Measurements from ENCODE around the gene XYLT1.
A peak's percentile ranks its signal among the peaks of the same experiment; 100 is the strongest.

XYLT1 gene

GRCh38 chr16:17155485-17155884 lies 315.3 kb downstream of the XYLT1 start:
- no peak for DNase-seq (ENCODE audit: low read depth, low spot score)

GRCh38 chr16:17154981-17155380 lies 315.8 kb downstream of the XYLT1 start:
- DNase-seq (ENCODE audit: low read depth, low spot score) = no peak

GRCh38 chr16:17152311-17152710 lies 318.4 kb downstream of the XYLT1 start:
- no peak for DNase-seq (ENCODE audit: low read depth, low spot score)

- no peak for DNase-seq (ENCODE audit: low read depth, low spot score)
These were observed 319.4 kb downstream of the XYLT1 start for GRCh38 chr16:17151335-17151734.

GRCh38 chr16:17149904-17150483 lies 320.8 kb downstream of the XYLT1 start:
- DNase-seq (ENCODE audit: low read depth, low spot score) = peak; percentile 26

GRCh38 chr16:17147942-17148341 lies 322.8 kb downstream of the XYLT1 start:
- no peak for DNase-seq (ENCODE audit: low read depth, low spot score)

- no peak for DNase-seq (ENCODE audit: low read depth, low spot score)
These were observed 325.7 kb downstream of the XYLT1 start for GRCh38 chr16:17145029-17145428.

- DNase-seq (ENCODE audit: low read depth, low spot score) = no peak
These were observed 326.3 kb downstream of the XYLT1 start for GRCh38 chr16:17144431-17144830.

GRCh38 chr16:17143546-17144419 lies 327.0 kb downstream of the XYLT1 start:
- DNase-seq (ENCODE audit: low read depth, low spot score) = no peak

GRCh38 chr16:17138801-17139200 lies 332.0 kb downstream of the XYLT1 start:
- DNase-seq (ENCODE audit: low read depth, low spot score) = peak; percentile 35

GRCh38 chr16:17135439-17135838 lies 335.3 kb downstream of the XYLT1 start:
- no peak for DNase-seq (ENCODE audit: low read depth, low spot score)

- no peak for DNase-seq (ENCODE audit: low read depth, low spot score)
These were observed 336.2 kb downstream of the XYLT1 start for GRCh38 chr16:17134586-17134985.

- no peak for DNase-seq (ENCODE audit: low read depth, low spot score)
These were observed 336.9 kb downstream of the XYLT1 start for GRCh38 chr16:17133851-17134250.

- no peak for DNase-seq (ENCODE audit: low read depth, low spot score)
These were observed 339.4 kb downstream of the XYLT1 start for GRCh38 chr16:17131351-17131750.

GRCh38 chr16:17130733-17131132 lies 340.0 kb downstream of the XYLT1 start:
- DNase-seq (ENCODE audit: low read depth, low spot score) = no peak

- no peak for DNase-seq (ENCODE audit: low read depth, low spot score)
These were observed 340.8 kb downstream of the XYLT1 start for GRCh38 chr16:17129971-17130370.

- DNase-seq (ENCODE audit: low read depth, low spot score) = no peak
These were observed 342.0 kb downstream of the XYLT1 start for GRCh38 chr16:17128791-17129190.

- no peak for DNase-seq (ENCODE audit: low read depth, low spot score)
These were observed 344.6 kb downstream of the XYLT1 start for GRCh38 chr16:17126156-17126555.

GRCh38 chr16:17125671-17126070 lies 345.1 kb downstream of the XYLT1 start:
- peak; percentile 80 for DNase-seq (ENCODE audit: low read depth, low spot score)

- DNase-seq (ENCODE audit: low read depth, low spot score) = no peak
These were observed 352.7 kb downstream of the XYLT1 start for GRCh38 chr16:17117906-17118577.

- DNase-seq (ENCODE audit: low read depth, low spot score) = no peak
These were observed 354.0 kb downstream of the XYLT1 start for GRCh38 chr16:17116595-17117322.

GRCh38 chr16:17109413-17109812 lies 361.3 kb downstream of the XYLT1 start:
- no peak for DNase-seq (ENCODE audit: low read depth, low spot score)
